HG02763 (cell line): Measurements from ENCODE around the gene RTP3.
"Not testable (repeated sequence)": the region's sequence is repeated elsewhere in the genome, so short reads cannot be mapped to it uniquely, and the experiment has no call there.

ENCODE experiments used
- ATAC-seq: cut with Tn5 transposase; IDR thresholded peaks from one replicate; pipeline ENCODE4 v1.9.1; 2021; ENCODE audit warnings: mild to moderate bottlenecking, moderate library complexity; ENCODE audit not compliant: unreplicated experiment

The RTP3 gene

DNA sequence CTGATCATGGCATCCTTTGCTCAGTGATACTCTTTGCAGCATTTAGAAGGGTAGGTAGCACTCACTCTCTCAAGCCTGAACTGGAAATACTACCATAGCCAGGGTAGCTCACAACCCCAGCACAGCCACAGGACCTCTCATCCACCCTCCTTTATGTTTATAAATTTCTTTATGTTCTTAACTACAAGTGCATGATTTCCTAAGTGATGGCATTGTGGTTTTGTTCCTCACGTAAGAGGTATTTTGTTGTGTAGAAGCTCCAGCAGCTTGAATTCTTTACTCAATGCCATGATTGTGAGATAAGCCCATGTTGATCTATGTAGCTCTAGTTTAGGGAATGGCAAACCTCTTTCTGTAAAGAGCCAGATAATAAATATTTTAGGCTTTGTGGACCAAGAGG lies 7.9 kb upstream of the RTP3 start:
- no peak for ATAC-seq

DNA sequence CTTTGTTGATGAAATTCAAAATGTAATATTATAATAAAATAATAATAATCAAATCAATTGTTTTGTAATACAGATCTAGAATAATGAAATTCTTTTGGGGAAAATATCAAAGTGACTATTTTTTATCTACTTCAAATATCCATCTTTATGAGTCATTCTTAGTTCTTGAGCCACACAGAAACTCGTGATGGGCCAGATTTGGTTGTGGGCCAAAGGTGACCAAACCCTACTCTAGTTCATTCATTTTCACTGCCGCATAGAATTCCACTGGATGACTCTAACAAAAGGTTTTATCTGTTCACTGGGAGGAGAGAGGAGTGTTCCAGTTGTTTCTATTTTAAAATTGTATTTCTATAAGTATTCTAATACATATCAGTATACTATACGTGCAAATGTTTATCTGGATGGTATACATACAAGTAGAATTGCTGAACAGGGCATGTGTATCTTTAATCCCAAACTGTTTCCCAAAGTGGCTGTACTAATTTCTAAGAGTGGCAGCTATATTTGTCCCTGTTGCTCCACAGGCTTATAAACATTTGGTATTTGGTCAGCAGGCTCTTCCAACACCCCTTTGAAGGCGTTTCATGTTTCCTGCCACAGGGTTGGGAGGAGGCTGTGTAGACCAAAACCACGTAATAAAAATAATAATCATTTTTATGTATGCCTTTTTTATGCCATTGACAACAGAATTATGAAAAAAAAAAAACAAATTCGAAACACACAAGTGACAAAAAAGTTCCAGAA lies 7.3 kb upstream of the RTP3 start:
- ATAC-seq = no peak

DNA sequence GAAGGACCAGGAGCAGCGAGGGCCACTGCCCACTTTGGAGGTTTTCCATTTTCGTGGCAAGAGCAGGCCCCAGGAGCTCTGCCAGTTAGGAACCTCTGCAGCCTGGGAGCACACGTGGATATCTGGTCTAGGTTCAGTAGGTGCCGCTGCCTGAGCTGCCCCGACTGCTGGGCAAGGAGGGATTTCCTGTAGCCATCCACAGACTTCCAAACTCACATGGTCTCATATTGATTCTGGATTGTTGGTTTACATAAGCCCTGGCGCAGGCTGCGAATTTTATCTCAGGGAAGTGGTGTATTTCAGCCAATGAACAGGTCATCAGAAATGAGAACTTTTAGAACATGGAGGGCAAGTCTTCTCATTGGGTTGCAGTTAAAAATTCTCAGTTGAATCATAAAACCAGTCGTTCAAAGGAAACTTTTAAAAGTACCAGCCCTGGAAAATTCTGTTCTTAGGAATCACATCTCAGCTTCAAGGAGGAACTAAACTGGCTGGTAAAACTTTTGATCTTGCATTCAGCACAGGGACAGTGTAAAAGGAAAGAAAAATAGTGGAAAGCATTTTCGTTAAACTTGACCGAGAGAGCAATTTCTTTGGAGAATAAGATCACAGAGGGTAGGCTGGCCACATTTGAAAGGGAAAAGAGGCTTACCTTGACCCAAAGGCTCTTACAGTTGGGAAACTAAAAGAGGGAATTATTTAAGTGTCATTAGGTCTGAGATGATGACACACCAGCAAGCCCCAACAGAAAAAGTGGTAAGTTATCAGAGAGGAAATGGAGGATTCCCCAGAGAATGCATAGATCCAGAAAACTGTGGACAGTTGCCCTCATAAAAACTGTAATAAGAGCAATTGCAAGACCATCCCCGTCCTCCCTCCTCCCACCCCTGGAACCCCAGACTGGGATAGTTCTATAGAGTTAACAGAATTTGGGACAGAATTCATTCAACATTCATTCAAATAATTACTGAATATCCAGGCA lies 6.4 kb upstream of the RTP3 start:
- no peak for ATAC-seq

DNA sequence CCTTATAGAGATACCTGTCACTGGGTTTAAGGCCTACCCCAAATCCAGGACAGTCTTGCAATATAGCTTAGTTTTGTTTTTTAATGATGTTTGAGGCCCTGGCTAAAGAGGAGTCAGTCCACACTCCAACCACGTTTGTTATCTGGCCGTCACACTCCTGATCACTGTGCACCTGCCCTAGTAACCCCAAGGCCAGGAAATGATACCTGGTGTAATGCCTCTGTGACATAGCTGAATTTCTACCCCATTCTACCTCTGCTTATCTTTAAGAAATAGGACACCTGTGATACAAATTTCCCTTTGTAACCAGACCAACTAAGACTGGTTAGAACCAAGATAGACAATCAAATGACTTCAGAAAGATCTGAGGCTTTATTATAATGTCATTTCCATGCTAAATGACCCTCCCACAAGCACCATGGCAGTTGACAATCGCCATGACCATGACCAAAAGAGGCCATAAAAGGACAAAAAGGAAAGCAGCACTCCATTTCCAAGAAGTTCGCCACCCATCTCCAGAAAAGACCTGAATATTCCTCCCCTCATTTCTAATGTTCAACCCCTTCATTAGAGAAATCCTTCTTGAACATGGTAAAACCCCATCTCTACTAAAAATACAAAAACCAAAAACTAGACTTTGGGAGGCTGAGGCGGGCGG lies 4.8 kb upstream of the RTP3 start:
- ATAC-seq = no peak

DNA sequence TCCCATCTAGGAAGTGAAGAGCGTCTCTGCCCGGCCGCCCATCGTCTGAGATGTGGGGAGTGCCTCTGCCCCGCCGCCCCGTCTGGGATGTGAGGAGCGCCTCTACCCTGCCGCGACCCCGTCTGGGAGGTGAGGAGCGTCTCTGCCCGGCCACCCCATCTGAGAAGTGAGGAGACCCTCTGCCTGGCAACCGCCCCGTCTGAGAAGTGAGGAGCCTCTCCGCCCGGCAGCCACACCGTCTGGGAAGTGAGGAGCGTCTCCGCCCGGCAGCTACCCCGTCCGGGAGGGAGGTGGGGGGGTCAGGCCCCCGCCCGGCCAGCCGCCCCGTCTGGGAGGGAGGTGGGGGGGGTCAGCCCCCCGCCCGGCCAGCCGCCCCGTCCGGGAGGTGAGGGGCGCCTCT lies 3.3 kb upstream of the RTP3 start:
- ATAC-seq = not testable (repeated sequence)

DNA sequence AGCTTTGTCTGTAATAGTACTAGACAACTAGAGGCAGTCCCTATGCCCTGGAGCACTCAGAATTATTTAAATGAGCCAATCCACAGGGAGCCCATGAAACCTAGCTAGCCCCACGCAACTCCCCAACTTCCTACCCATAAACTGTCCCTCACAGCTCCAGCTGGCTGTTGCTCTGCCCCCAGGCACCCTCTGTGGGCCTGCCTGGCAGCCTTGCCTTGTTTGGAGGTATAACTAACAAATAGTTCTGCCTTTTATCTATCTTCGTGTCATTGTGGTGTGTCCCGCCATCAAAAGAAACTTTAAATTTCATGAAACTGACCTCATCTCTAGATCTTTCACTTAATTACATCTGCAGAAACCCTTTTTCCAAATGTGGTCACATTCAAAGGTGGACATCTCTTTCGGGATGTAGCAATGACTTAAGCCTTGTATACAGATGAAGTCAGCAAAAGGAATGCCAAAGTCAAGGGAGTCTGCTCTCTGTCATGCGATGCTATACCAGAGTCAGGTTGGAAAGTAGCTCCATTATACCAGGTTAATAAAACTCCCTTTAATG lies 1.8 kb upstream of the RTP3 start:
- no peak for ATAC-seq

DNA sequence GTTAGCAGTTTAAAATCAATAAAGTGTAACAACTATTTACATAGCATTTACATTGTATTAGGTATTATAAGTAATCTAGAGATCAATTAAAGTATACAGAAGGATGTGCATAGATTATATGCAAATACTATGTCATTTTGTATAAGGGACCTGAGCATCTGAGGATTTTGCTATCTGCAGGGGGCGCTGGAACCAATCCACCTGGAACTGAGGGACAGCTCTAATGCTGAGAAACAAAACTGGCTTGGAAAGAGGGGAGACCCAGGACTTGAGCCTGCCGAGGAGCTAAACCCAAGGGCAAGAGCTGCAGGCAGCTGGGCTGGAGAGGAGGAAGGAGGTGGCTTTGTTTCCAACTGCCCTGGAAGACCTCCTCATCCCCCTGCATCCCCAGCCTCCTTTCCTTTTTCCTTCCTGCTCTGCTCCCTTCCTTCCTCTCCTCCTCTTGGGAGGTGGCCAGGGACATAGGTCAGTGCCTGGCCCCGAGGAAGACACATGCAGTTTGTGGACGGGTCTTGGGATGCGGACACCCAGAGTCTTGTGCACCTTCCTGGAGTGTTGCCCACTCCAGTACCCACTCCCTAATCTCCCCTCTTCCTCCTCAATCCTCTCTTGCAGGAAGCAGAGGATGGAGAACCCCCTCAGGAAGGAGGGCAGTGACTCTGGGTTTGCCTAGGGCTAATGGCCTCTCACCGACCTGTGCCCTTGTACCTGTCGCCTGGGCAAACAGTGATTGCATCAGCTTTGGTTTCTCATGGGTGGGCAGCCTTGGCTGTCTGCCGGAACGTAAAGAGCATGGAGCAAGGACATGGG lies 825 bp upstream of the RTP3 start:
- no peak for ATAC-seq

DNA sequence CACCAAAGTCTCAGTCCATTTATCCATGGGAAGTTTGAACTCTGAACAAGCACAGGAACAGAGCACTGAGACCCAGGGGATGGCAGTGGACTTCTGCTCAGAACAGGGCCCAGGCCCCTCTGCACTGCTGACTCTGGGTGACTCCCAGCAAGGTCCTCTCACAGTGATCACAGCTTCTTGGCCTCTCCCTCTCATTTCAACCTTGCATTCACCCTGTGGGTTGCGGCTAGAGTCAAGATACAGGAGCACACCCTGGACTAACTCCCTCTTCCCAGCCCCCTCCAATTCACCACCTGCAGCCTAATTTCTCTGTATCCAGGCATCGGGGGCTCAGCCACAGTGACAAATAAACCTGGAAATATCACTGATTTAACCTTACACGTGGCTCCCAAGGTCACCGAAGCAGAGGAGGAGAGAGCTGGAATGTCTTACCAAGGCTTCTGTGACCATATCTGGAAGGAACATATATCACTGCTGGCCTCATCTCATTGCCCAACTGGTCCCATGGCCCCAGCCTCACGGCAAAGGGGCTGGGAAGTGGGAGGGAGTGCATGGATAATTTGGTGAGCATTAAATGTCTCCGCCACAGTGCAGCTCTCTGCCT lies 1.2 kb downstream of the RTP3 start:
- no peak for ATAC-seq

DNA sequence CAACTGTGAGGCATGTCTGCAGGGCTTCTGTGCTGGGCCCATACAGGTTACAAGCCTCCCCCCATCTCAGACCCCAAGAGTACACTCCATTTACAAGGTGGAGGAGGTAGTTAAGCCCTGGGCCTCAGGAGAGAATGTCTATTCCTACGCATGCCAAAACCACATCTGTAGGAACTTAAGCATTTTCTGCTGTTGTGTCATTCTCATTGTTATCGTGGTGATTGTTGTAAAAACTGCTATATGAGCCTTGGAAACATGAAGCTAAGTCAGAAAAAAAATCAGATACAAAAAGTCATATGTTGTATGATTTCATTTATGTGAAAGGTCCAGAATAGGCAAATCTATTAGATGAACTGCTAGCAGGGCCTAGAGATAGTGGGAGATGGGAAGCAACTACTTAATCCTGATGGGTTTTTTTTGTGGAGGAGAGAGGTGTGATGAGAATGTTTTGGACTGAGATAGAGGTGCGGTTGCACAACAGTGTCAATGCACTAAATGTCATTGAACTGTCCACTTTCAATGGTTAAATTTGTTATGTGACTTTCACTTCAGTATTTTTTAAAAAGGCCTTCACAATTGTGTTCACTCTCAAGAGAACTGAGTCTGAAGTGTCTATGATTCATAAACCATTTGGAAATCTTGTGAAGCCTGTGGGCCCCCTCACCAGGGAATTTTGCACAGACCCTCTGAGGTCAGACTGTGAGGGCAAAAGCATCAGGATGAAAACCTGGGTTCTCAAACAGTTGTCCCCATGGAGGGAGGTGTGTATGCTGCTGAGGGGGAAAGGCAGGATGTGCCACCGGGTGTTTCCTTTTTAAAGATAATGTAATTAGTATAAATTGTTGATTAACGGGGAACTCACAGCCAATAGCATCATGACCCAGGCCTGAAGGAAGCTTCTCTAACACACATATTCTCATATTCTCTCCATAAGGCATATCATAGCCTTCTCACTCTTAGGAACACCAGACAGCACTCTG lies 3.2 kb downstream of the RTP3 start:
- ATAC-seq = no peak

DNA sequence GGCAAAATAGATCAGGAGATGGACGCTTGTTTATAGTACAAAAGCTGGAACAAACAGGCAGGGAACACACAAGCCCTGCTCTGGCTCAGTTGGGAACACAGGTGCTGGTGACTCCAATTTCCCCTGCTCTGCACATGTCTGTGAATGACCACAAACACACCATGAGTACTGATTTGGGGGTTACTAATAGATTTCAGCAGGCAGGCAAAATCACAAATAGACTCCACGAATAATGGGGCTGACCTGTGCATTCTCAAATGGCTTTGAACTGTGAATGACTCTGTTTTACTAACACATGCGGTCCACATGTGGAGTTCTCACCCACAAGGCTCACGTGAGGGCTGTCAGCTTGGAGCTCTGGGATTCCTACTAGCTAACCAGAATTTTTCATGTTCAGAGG lies 3.9 kb downstream of the RTP3 start:
- no peak for ATAC-seq

DNA sequence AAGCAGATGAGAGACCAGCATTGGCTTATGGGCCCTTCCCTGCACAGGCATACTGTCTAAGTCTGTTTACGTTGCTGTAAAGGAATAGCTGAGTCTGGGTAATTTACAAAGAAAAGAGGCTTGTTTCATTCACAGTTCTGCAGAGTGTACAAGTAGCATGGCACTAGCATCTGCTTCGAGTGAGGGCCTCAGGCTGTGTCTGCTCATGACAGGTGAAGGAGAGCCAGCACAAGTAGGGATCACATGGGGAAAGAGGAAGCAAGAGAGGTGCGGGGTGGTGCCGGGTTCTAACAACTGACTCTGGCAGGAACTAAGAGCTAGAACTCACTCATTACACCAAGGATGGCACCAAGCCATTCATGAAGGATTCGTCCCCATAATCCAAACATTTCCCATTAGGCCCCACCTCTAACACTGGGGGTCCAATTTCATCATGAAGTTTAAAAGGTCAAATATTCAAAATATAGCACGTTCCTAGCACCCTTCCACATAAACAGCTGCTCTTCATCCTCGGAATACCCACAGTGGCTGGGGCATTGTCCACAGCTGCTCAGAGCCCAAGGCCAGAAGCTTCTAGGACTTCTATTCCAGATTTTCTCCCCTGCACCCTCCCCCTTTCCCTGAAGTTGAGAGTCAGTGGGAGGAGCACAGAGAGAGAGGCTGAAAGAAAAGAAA lies 5.6 kb downstream of the RTP3 start:
- ATAC-seq = no peak

DNA sequence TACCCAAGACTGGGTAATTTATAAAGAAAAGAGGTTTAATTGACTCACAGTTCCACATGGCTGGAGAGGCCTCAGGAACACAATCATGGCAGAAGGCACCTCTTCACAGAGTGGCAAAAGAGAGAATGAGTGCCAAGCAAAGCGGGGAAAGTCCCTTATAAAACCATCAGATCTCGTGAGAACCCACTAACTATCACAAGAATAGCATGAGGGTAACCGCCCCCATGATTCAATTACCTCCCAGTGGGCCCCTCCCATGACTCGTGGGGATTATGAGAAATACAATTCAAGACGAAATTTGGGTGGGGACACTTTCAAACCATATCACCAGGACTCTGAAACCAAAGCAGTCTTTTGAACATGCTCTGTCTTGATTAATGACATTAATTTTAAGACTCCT lies 7.0 kb downstream of the RTP3 start:
- no peak for ATAC-seq

DNA sequence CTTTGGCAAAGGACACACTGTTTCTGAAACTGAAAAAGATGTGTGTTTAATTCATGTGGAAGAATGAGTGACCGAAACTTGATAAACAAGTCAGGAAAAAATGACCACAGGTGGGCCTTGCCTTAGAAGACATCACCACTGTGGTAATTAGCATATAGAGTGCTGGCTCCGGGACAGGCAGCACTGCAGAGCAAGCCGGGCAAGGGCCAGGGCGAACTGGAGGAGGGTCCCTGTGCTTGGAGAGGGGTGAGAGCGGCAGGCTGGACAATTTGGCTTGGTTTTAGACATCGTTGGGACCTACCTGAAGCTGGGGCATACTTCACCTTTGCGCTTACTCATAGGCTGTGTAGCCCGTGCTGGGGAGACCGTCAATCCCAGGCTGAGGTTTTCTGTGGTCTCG lies 8.2 kb downstream of the RTP3 start:
- no peak for ATAC-seq

DNA sequence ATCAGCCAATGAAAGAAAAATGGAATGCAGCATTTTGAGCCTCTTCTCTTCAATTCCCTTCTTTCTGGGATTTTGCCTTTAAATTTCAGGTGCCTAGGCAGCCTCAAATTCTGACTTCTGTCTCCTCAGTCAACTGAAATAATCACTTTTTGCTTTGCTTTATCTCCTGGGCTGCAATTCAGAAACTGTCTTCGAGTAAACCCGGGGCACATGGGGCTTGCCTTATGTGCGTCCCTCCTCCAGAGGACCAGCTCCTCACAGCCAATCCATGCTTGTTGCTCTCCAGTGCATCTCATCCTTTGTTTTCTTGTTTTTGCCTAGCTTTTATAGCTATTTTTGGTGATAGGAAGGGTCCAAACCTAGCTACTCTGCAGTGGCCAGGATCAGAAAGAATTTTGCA lies 8.8 kb downstream of the RTP3 start:
- no peak for ATAC-seq

DNA sequence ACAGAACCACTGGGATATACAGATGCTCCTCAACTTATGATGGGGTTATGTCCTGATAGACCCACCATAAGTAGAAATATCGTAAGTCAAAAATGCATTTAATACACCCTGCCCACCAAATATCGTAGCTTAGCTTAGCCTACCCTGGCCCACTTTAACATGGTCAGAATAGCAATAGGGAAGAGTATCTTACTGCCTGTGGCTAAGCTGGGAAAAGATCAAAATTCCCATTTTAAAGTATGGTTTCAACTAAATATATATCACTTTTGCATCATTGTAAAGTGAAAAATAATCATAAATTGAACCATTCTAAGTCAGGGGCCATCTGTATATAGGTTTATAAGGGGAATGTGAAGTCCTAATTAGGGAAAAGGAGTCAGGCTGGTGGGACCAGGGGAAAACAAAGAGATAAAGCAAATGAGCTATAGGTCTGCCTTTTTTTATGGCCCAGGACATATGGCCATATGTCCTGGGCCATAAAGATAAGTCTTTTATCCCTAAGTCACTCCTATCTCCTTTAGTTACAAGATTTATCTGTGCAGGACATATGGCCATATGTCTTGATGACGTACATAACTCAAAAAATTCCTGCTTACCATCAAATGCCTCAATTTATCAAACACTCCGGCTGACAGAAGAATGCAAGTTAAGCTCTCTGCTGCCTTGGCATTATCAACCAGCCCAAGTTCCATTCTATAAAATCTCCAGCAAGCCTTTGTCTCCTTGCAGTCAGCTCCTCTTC lies 11.2 kb downstream of the RTP3 start:
- ATAC-seq = no peak

DNA sequence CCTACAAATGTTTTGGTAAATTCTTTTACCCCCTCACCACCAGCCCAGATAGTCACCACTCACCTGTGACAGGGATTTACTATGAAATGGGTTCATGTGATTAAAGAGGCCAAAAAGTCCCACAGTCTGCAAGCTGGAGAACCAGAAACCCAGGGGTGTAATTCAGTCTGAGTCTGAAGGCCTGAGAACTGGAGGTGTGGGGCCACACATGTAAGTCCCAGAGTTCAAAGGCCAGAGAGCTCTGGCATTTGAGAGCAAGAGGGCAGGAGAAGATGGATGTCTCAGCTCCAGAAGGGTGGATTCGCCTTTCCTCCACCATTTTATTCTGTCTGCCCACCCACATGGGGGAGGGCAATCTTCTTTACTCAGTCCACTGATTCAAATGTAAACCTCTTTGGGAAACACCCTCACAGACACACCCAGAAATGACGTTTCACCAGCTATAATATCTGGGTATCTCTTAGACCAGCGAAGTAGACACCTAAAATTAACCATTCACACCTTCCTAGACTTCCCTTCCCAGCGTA lies 11.9 kb downstream of the RTP3 start:
- ATAC-seq = no peak

DNA sequence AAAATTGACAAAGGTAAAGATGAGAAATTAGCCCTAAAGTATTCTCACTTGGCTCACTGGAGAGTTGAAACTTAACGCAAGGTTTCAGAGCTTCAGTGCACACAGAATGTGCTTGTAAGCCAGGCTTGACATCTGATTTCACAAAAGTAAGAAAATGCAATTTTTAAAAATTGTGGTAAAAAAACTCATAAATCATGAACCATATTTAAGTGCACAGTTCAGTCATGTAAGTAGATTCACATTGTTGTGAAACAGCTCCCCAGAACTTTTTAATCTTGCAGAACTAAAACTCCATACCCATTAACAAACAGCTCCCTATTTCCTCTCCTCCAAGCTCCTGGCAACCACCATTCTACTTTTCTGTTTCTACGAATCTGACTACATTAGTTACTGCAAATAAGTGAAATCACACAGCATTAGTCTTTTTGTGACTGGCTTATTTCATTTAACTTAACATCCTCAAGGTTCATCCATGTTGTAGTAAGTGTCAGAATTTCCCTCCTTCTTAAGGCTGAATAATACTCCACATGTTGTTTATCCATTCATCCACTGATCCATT lies 14.5 kb downstream of the RTP3 start:
- ATAC-seq = no peak
